ENCODE measurements around the gene LGALS12.
"Not testable (repeated sequence)": the region's sequence is repeated elsewhere in the genome, so short reads cannot be mapped to it uniquely, and the experiment has no call there.

LGALS12 gene

DNA sequence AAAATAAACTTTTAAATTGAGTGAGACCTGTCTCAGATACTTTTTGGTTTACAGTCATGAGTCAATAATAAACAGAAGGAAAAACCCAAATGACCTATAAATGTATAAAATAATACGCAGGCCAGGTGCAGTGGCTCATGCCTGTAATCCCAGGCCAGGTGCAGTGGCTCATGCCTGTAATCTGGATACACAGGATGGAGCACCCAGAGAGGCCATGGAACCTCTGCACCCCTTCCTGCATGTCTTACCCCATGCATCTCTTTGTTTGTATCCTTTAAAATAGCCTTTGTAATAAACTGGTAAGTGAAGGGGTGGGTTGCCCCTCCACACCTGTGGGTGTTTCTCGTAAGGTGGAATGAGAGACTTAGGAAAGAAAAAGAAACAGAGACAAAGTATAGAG is 21.8 kb downstream of the LGALS12 start:
- in situ Hi-C loops (cut with HindIII; ENCODE audit: low sequenced_read_pairs): no loop called here
- TF ChIP-seq, protein P1, sequence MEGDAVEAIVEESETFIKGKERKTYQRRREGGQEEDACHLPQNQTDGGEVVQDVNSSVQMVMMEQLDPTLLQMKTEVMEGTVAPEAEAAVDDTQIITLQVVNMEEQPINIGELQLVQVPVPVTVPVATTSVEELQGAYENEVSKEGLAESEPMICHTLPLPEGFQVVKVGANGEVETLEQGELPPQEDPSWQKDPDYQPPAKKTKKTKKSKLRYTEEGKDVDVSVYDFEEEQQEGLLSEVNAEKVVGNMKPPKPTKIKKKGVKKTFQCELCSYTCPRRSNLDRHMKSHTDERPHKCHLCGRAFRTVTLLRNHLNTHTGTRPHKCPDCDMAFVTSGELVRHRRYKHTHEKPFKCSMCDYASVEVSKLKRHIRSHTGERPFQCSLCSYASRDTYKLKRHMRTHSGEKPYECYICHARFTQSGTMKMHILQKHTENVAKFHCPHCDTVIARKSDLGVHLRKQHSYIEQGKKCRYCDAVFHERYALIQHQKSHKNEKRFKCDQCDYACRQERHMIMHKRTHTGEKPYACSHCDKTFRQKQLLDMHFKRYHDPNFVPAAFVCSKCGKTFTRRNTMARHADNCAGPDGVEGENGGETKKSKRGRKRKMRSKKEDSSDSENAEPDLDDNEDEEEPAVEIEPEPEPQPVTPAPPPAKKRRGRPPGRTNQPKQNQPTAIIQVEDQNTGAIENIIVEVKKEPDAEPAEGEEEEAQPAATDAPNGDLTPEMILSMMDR (IDR thresholded peaks at IDR 0.05; ENCODE audit: low read depth, low read length, missing control alignments): no peak
- no peak overlapping the region for H3K4me3 ChIP-seq (ENCODE audit: low read depth, low read length)
- no peak for DNase-seq (ENCODE audit: low read depth)

DNA sequence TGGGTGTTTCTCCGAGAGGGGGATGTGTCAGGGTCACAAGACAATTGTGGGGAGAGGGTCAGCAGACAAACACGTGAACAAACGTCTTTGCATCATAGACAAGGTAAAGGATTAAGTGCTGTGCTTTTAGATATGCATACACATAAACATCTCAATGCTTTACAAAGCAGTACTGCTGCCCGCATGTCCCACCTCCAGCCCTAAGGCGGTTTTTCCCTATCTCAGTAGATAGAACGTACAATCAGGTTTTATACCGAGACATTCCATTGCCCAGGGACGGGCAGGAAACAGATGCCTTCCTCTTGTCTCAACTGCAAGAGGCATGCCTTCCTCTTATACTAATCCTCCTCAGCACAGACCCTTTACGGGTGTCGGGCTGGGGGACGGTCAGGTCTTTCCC is 22.3 kb downstream of the LGALS12 start:
- in situ Hi-C loops (cut with HindIII; ENCODE audit: low sequenced_read_pairs): not testable (repeated sequence)

DNA sequence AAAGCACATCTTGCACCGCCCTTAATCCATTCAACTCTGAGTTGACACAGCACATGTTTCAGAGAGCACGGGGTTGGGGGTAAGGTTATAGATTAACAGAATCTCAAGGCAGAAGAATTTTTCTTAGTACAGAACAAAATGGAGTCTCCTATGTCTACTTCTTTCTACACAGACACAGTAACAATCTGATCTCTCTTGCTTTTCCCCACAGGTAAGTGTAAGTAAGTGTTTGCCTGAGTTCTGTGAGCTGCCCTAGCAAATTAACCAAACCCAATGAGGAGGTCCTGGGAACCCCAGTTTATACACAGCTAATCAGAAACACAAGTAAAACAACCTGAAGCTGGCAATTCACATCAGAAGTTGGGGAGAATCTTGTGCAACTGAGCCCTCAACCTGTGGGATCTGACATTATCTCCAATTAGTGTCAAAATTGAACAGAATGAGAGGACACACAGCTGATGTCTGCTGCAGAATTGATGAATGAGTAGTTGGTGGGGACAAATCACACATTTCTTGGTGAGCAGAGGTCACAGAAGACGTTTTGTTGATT is 22.9 kb downstream of the LGALS12 start:
- in situ Hi-C loops (cut with HindIII; ENCODE audit: low sequenced_read_pairs); H3K4me3 ChIP-seq (ENCODE audit: low read depth, low read length); DNase-seq (ENCODE audit: low read depth): not testable (repeated sequence)

More for the DNA sequence above, 22.3 kb downstream of the LGALS12 start:
- DNase-seq (ENCODE audit: low read depth); H3K4me3 ChIP-seq (ENCODE audit: low read depth, low read length): not testable (repeated sequence)

DNA sequence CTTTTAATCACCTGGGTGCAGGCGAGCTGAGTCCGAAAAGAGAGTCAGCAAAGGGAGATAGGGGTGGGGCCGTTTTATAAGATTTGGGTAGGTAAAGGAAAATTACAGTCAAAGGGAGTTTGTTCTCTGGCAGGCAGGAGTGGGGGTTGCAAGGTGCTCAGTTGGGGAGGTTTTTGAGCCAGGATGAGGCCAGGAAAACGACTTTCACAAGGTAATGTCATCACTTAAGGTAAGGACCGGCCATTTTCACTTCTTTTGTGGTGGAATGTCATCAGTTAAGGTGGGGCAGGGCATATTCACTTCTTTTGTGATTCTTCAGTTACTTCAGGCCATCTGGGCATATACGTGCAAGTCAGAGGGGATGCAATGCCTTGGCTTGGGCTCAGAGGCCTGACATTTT is 23.5 kb downstream of the LGALS12 start:
- in situ Hi-C loops (cut with HindIII; ENCODE audit: low sequenced_read_pairs); DNase-seq (ENCODE audit: low read depth); H3K4me3 ChIP-seq (ENCODE audit: low read depth, low read length): not testable (repeated sequence)

DNA sequence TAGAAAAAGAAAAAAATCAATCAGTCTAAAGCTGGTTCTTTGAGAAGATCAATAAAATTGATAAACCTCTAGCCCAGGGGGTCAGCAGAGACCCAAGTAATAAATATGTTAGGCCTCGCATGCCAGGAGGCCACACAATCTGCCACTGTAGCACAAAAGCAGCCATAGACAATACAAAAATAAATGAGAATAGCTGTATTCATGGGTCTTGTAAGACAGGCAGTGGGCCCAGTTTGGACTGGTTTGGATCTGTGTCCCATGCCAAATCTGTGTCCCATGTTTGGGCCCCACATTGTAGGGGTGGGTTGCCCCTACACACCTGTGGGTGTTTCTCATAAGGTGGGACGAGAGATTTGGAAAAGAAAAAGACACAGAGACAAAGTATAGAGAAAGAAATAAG is 24.1 kb downstream of the LGALS12 start:
- TF ChIP-seq, protein P1 (IDR thresholded peaks at IDR 0.05; ENCODE audit: low read depth, low read length, missing control alignments): no peak
- in situ Hi-C loops (cut with HindIII; ENCODE audit: low sequenced_read_pairs): no loop called here
- no peak overlapping the region for H3K4me3 ChIP-seq (ENCODE audit: low read depth, low read length)
- no peak for DNase-seq (ENCODE audit: low read depth)

DNA sequence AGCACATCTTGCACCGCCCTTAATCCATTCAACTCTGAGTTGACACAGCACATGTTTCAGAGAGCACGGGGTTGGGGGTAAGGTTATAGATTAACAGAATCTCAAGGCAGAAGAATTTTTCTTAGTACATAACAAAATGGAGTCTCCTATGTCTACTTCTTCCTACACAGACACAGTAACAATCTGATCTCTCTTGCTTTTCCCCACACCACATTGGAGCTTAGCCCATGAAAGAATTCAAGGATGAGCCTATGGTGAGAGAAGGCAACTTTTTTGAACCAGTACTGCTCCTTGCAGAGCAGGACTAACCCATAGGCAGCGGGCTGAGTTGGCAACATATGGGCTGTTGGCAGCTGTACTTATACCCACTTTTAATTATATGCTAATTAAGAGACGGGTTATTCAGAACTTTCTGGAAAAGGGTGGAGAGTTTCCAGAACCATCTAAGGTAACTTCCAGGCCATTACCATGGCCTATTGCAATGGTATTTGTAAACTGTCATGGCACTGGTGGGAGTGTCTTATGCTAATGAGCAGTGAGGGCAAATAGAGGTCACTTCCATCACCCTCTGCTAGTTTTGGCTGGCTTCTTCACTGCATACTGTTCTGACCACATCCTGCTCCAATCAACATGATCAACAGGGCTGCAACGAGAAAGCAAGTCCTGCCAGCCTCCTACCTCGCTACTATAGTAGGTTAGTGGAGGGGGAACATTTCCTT is 25.3 kb downstream of the LGALS12 start:
- in situ Hi-C loops (cut with HindIII; ENCODE audit: low sequenced_read_pairs); H3K4me3 ChIP-seq (ENCODE audit: low read depth, low read length): not testable (repeated sequence)
- peak; percentile 96 for DNase-seq (ENCODE audit: low read depth)

DNA sequence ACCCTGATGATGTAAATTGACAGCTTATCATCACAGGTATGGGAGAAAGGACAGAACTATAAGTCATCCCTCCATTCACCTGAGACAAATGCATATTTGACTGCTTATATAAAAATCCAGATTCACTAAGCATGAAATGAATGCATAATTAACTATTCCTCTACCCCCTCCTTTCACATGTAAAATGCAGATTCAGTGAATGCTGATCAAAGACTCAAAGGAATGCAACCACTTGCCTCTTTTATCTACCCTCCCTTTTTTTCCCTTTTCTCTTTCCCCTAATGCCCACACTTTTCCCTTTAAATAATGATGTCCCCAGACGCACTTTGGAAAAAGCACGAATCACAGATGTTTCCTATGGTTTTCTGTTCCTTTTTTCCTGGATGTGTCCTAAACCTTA is 26.2 kb downstream of the LGALS12 start:
- H3K4me3 ChIP-seq (ENCODE audit: low read depth, low read length): no peak overlapping the region
- in situ Hi-C loops (cut with HindIII; ENCODE audit: low sequenced_read_pairs): no loop called here
- no peak for DNase-seq (ENCODE audit: low read depth)
- TF ChIP-seq, protein P1 (IDR thresholded peaks at IDR 0.05; ENCODE audit: low read depth, low read length, missing control alignments): no peak

DNA sequence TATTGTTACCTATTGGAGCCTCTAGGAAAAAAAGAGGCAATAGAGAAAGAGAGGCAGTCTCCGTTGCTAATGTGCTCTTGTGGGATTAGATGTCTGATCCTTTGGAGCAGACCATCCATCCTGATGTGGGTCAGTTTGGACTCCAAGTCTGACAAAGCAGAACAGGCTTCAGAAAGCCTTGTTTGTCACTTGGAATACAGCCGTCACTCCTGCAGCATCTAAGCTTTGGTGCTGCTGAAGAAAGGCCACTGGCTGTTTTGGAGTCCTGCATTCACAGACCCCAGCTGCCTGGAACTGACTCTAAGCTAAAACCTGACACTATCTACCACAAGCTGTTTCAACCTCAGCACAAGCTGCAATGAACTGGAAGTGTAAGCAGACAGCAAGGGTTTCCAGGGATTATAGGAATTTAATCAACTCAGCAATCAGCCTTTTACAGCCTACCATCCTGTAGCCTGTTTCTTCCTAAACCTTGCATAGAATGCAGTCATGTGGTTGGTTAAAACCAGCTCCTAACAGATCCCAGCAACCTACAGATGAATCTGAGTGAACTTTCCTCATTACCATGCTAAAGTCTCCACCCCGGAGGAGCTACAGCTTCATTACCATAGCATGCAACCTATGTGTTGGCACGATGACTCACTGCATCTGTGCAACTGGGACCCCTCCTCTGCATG is 27.1 kb downstream of the LGALS12 start:
- TF ChIP-seq, protein P1 (IDR thresholded peaks at IDR 0.05; ENCODE audit: low read depth, low read length, missing control alignments): no peak
- no peak overlapping the region for H3K4me3 ChIP-seq (ENCODE audit: low read depth, low read length)
- in situ Hi-C loops (cut with HindIII; ENCODE audit: low sequenced_read_pairs): no loop called here
- no peak for DNase-seq (ENCODE audit: low read depth)

All from astrocyte of the cerebellum (primary cell).